H1 (cell line): ENCODE measurements around the gene WRAP73. TPM values are rescaled to one million over a fixed set of nuclear protein-coding genes. Genes with fewer than 3 reads are reported as not detected.

Source experiments
- CTCF ChIA-PET: fragments of 300-600 bp; sonication (Branson Sonifier 250); formaldehyde crosslinking; loops from one replicate; lab custom pipeline; 2021; ENCODE audit not compliant: partially characterized antibody; lab: Charles Lee
- POLR2A ChIA-PET: fragments of 300-600 bp; sonication (Branson Sonifier 250); formaldehyde crosslinking; loops from one replicate; lab custom pipeline; 2021; ENCODE audit warnings: inconsistent platforms; ENCODE audit not compliant: partially characterized antibody; lab: Charles Lee
- DNase-seq, 2 experiments: peaks; one replicate each; pipeline versions ENCODE4 v3.0.0 to v3.0.0-alpha.2; 2010 to 2022; ENCODE audit warnings: low spot score in 2 of 2, low read depth in 1 of 2, mixed read lengths in 1 of 2
- FAIRE-seq: peaks from 2 replicates; lab custom pipeline; 2011; peaks lifted over from hg19 to GRCh38; lab: Jason Lieb, UNC
- H2AFZ ChIP-seq: 2 replicates; pipeline ENCODE4 v1.8.1; 2012; ENCODE audit warnings: low read length, inconsistent platforms
- H2AK5ac ChIP-seq: 2 replicates; pipeline ENCODE4 v1.6.1; 2013; ENCODE audit warnings: low read depth, low read length
- H2BK120ac ChIP-seq: replicated peaks from 2 replicates; pipeline ENCODE3; 2013; ENCODE audit warnings: low read depth, low read length, inconsistent platforms
- H2BK12ac ChIP-seq: 2 replicates; pipeline ENCODE4 v1.6.1; 2013; ENCODE audit warnings: low read depth, low read length
- H2BK15ac ChIP-seq: 2 replicates; pipeline ENCODE4 v1.6.1; 2013; ENCODE audit warnings: low read length
- H2BK20ac ChIP-seq: 2 replicates; pipeline ENCODE4 v1.6.1; 2013; ENCODE audit warnings: low read length
- H2BK5ac ChIP-seq: 2 replicates; pipeline ENCODE4 v1.6.1; 2013; ENCODE audit warnings: low read depth, low read length
- H3K14ac ChIP-seq: 2 replicates; pipeline ENCODE4 v1.6.1; 2013; ENCODE audit warnings: inconsistent platforms; ENCODE audit not compliant: insufficient read length
- H3K18ac ChIP-seq: 2 replicates; pipeline ENCODE4 v1.6.1; 2013; ENCODE audit warnings: low read length; ENCODE audit errors: extremely low read depth
- H3K23ac ChIP-seq: 2 replicates; pipeline ENCODE4 v1.6.1; 2013; ENCODE audit warnings: inconsistent platforms; ENCODE audit not compliant: insufficient read length
- H3K23me2 ChIP-seq: 2 replicates; pipeline ENCODE4 v1.6.1; 2013; ENCODE audit warnings: low read depth, low read length
- H3K27ac ChIP-seq: 2 replicates; pipeline ENCODE4 v1.6.1; 2011; ENCODE audit warnings: low read depth, low read length, inconsistent platforms
- H3K27me3 ChIP-seq, 4 experiments: replicated peaks in 1 of 4; 1 replicate in 1 of 4; 2 replicates in 3 of 4; pipeline versions ENCODE4 v1.6.1 to v1.8.1; 2011 to 2013; ENCODE audit warnings: low read length in 3 of 4, mild to moderate bottlenecking in 3 of 4, inconsistent platforms in 2 of 4, mixed read lengths in 2 of 4, moderate library complexity in 1 of 4; ENCODE audit not compliant: control insufficient read depth in 3 of 4, insufficient read depth in 3 of 4; ENCODE audit errors: extremely low read depth in 1 of 4
- H3K36me3 ChIP-seq, 4 experiments: 2 replicates each; pipeline versions ENCODE4 v1.6.1 to v1.8.1; 2011 to 2013; ENCODE audit warnings: mild to moderate bottlenecking in 4 of 4, low read length in 3 of 4, moderate library complexity in 2 of 4, control low read depth in 1 of 4, inconsistent platforms in 1 of 4; ENCODE audit not compliant: insufficient read depth in 4 of 4, control insufficient read depth in 2 of 4
- H3K4ac ChIP-seq: replicated peaks from 2 replicates; pipeline ENCODE3; 2013; ENCODE audit warnings: low read length, low read depth, mixed read lengths, inconsistent platforms; ENCODE audit not compliant: insufficient read length
- H3K4me1 ChIP-seq, 4 experiments: replicated peaks in 1 of 4; 1 replicate in 1 of 4; 2 replicates in 3 of 4; pipeline versions ENCODE4 v1.6.1 to v1.8.1; 2011 to 2013; ENCODE audit warnings: low read length in 3 of 4, inconsistent platforms in 2 of 4, mixed read lengths in 1 of 4; ENCODE audit not compliant: insufficient read depth in 4 of 4, control insufficient read depth in 3 of 4
- H3K4me2 ChIP-seq, 2 experiments: 2 replicates each; pipeline versions ENCODE4 v1.6.1 to v1.8.1; 2011 to 2013; ENCODE audit warnings: low read depth in 2 of 2, low read length in 2 of 2, control low read depth in 1 of 2, inconsistent platforms in 1 of 2, mild to moderate bottlenecking in 1 of 2; ENCODE audit not compliant: insufficient read depth in 1 of 2
- H3K4me3 ChIP-seq, 4 experiments: fragments of 200-600, 300-600 bp in 1 of 4; sonication (generic), shearing (Covaris generic), sonication (Bioruptor Twin) in 1 of 4; 2 replicates each; pipeline versions ENCODE4 v1.5.1 to v1.8.1; 2011 to 2016; ENCODE audit warnings: low read length in 4 of 4, low read depth in 3 of 4, control low read depth in 2 of 4, inconsistent platforms in 2 of 4, mild to moderate bottlenecking in 2 of 4, mixed read lengths in 1 of 4, moderate library complexity in 1 of 4; ENCODE audit not compliant: insufficient read depth in 2 of 4; ENCODE audit errors: extremely low read depth in 1 of 4
- H3K56ac ChIP-seq: replicated peaks from 2 replicates; pipeline ENCODE3; 2013; ENCODE audit warnings: low read depth, mild to moderate bottlenecking, mixed read lengths, low read length, inconsistent platforms; ENCODE audit not compliant: insufficient read length
- H3K79me1 ChIP-seq: 2 replicates; pipeline ENCODE4 v1.6.1; 2013; ENCODE audit warnings: low read depth, low read length, control low read depth
- H3K79me2 ChIP-seq, 2 experiments: 2 replicates each; pipeline versions ENCODE4 v1.6.1 to v1.8.1; 2012 to 2013; ENCODE audit warnings: low read length in 2 of 2, mild to moderate bottlenecking in 2 of 2, inconsistent platforms in 1 of 2; ENCODE audit not compliant: insufficient read depth in 2 of 2, control insufficient read depth in 1 of 2
- H3K9ac ChIP-seq, 4 experiments: replicated peaks in 1 of 4; 1 replicate in 1 of 4; 2 replicates in 3 of 4; pipeline versions ENCODE4 v1.6.1 to v1.8.1; 2011 to 2013; ENCODE audit warnings: low read depth in 3 of 4, low read length in 3 of 4, control low read depth in 2 of 4, mild to moderate bottlenecking in 2 of 4, moderate library complexity in 2 of 4, inconsistent platforms in 1 of 4; ENCODE audit errors: extremely low read depth in 1 of 4
- H3K9me3 ChIP-seq, 2 experiments: 2 replicates each; pipeline versions ENCODE4 v1.6.1 to v1.8.1; 2012 to 2013; ENCODE audit warnings: mild to moderate bottlenecking in 2 of 2, moderate library complexity in 2 of 2, control low read depth in 1 of 2, inconsistent platforms in 1 of 2, low read depth in 1 of 2, low read length in 1 of 2, mixed read lengths in 1 of 2; ENCODE audit not compliant: insufficient read depth in 2 of 2
- H4K20me1 ChIP-seq, 2 experiments: replicated peaks in 1 of 2; 2 replicates each; pipeline versions ENCODE3 to v1.8.1; 2011 to 2013; ENCODE audit warnings: inconsistent platforms in 2 of 2, low read length in 2 of 2, mild to moderate bottlenecking in 1 of 2; ENCODE audit not compliant: insufficient read depth in 2 of 2, control insufficient read depth in 1 of 2
- H4K5ac ChIP-seq: 2 replicates; pipeline ENCODE4 v1.6.1; 2013; ENCODE audit warnings: low read length, low read depth, mixed read lengths, inconsistent platforms; ENCODE audit not compliant: insufficient read length
- H4K8ac ChIP-seq: 2 replicates; pipeline ENCODE4 v1.8.0; 2013; ENCODE audit warnings: mild to moderate bottlenecking, moderate library complexity, low read length, inconsistent platforms; ENCODE audit not compliant: insufficient read depth; ENCODE audit errors: extremely low read depth
- H4K91ac ChIP-seq: replicated peaks from 2 replicates; pipeline ENCODE3; 2013; ENCODE audit warnings: low read length, mixed read lengths, inconsistent platforms; ENCODE audit not compliant: insufficient read length
- E2F6 ChIP-seq: IDR thresholded peaks from 2 replicates; pipeline ENCODE4 v1.6.1; 2012; ENCODE audit warnings: inconsistent platforms
- HDAC6 ChIP-seq: IDR thresholded peaks from one replicate; pipeline ENCODE4 v1.7.1; 2012; ENCODE audit warnings: low read depth, mild to moderate bottlenecking, inconsistent platforms, low read length, moderate library complexity
- POLR2A ChIP-seq, 2 experiments: IDR thresholded peaks; 1 replicate in 1 of 2; 2 replicates in 1 of 2; pipeline ENCODE4 v1.6.1; 2011; ENCODE audit warnings: low read depth in 2 of 2, low read length in 2 of 2, mild to moderate bottlenecking in 2 of 2; ENCODE audit errors: control extremely low read depth in 1 of 2
- TCF12 ChIP-seq: IDR thresholded peaks from 2 replicates; pipeline ENCODE4 v1.6.1; 2011; ENCODE audit warnings: low read depth, mild to moderate bottlenecking, low read length
- TEAD4 ChIP-seq: IDR thresholded peaks from 2 replicates; pipeline ENCODE4 v1.6.1; 2012; ENCODE audit warnings: low read depth, low read length, inconsistent platforms, mixed read lengths
- WGBS, 2 experiments: shearing (Covaris generic) in 1 of 2; methylation state at CpG; one replicate each; pipeline versions ENCODE4 v1.1.6 to v1.1.7; 2013 to 2015; ENCODE audit warnings: low lambda C conversion rate in 2 of 2, mixed read lengths in 2 of 2, inconsistent platforms in 1 of 2, low coverage in 1 of 2, missing lambda C conversion rate in 1 of 2; ENCODE audit not compliant: insufficient replicate concordance in 2 of 2, insufficient coverage in 1 of 2, insufficient read length in 1 of 2; ENCODE audit errors: extremely low coverage in 1 of 2, missing lambda C conversion rate in 1 of 2; 5-methylcytosine and 5-hydroxymethylcytosine counted together
- polyA plus RNA-seq, 7 experiments: library from polyadenylated mRNA; depleted of rRNA in 3 of 7; stranded (reverse) in 5 of 7; unstranded in 2 of 7; fragments of >200 nt in 5 of 7; fragments of 200-250 nt in 2 of 7; gene quantifications; 1 replicate in 5 of 7; 2 replicates in 1 of 7; 4 replicates in 1 of 7; pipeline versions ENCODE4 v1.2.1 to v1.2.3, GENCODE V29; 2011 to 2013; ENCODE audit warnings: missing spikeins in 2 of 7, mixed read lengths in 2 of 7
- total RNA-seq: library from RNA; stranded (reverse); fragmentation: NEBNext Ultra II Directional; extraction: Animal tissue kit (Norgen Biotek cat#: 25700); gene quantifications from 2 replicates; pipeline ENCODE4 v1.2.1, GENCODE V29; 2021
- TF ChIP-seq, protein P1 (sequence below), 3 experiments: IDR thresholded peaks; 1 replicate in 2 of 3; 2 replicates in 1 of 3; pipeline versions ENCODE4 v1.5.1 to v1.6.1; 2011; ENCODE audit warnings: low read length in 3 of 3, mild to moderate bottlenecking in 3 of 3, inconsistent platforms in 2 of 3, low read depth in 1 of 3, moderate library complexity in 1 of 3; ENCODE audit not compliant: insufficient read depth in 1 of 3; ENCODE audit errors: control extremely low read depth in 1 of 3

The WRAP73 gene
- total and polyA plus RNA-seq, 2 of the 8 experiments (the other 6 are each of a cell fraction or from before 2014, with no cell fraction given), result 30.3 to 50.7 TPM

- no peaks in the 10 kb centered on the region for H3K79me2 ChIP-seq
- H4K8ac ChIP-seq, result no peak overlapping the region
- no peak overlapping the region for H3K56ac ChIP-seq
- no peak overlapping the region for H4K5ac ChIP-seq
- no peak overlapping the region for H3K23ac ChIP-seq
- H3K9me3 ChIP-seq, result no peaks in the 10 kb centered on the region; a peak in 1 of 4 replicates
- H3K36me3 ChIP-seq, result no peaks in the 10 kb centered on the region
- H2BK120ac ChIP-seq, result no peak overlapping the region
- H3K23me2 ChIP-seq, result no peaks in the 10 kb centered on the region
- no peak overlapping the region for H3K4me3 ChIP-seq
- no peaks in the 10 kb centered on the region for H3K79me1 ChIP-seq
- H3K4me2 ChIP-seq, result no peak overlapping the region
- peaks cover 0 to 7% of the 10 kb centered on the region in 2 experiments for H4K20me1 ChIP-seq
- H2BK5ac ChIP-seq, result no peak overlapping the region
- H3K18ac ChIP-seq, result no peak overlapping the region
- FAIRE-seq, result no peak
- CTCF ChIA-PET, result interaction anchor here (0.8 to 1.7 kb wide), 8 partner anchors 8 to 46 kb away, joined by 3 to 10 read pairs (median 4); no protein-coding TSS in a partner anchor
- H3K4me1 ChIP-seq, result peaks cover 0 to 3% (median 1%) of the 10 kb centered on the region in 4 experiments; a peak in 2 of 7 replicates
- no peak overlapping the region for H2AFZ ChIP-seq
- no peak overlapping the region for H3K4ac ChIP-seq
- H2BK20ac ChIP-seq, result no peak overlapping the region
- POLR2A ChIA-PET, result interaction anchor here (0.9 to 1.3 kb wide), 2 partner anchors 22 to 59 kb away, joined by 3 to 4 read pairs; no protein-coding TSS in a partner anchor
- no peak overlapping the region for H3K9ac ChIP-seq
- 73% methylated on average over 9 of the region's 18 CpGs; no CpG with 5 or more reads in 1 of the 2 experiments for WGBS, 2 experiments
- no peak overlapping the region for H2AK5ac ChIP-seq
- no peak overlapping the region for H2BK15ac ChIP-seq
- H3K27ac ChIP-seq, result no peak overlapping the region
- H3K27me3 ChIP-seq, result peaks cover 0 to 5% (median 2%) of the 10 kb centered on the region in 4 experiments; a peak in 2 of 7 replicates
- TF ChIP-seq TCF12, result no peak
- TF ChIP-seq, protein P1, sequence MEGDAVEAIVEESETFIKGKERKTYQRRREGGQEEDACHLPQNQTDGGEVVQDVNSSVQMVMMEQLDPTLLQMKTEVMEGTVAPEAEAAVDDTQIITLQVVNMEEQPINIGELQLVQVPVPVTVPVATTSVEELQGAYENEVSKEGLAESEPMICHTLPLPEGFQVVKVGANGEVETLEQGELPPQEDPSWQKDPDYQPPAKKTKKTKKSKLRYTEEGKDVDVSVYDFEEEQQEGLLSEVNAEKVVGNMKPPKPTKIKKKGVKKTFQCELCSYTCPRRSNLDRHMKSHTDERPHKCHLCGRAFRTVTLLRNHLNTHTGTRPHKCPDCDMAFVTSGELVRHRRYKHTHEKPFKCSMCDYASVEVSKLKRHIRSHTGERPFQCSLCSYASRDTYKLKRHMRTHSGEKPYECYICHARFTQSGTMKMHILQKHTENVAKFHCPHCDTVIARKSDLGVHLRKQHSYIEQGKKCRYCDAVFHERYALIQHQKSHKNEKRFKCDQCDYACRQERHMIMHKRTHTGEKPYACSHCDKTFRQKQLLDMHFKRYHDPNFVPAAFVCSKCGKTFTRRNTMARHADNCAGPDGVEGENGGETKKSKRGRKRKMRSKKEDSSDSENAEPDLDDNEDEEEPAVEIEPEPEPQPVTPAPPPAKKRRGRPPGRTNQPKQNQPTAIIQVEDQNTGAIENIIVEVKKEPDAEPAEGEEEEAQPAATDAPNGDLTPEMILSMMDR (IDR thresholded peaks at IDR 0.05; ENCODE audit: control extremely low read depth in 1 of 3, insufficient read depth in 1 of 3, low read depth in 1 of 3, low read length in 3 of 3), result no peak
- TF ChIP-seq TEAD4, result no peak
- TF ChIP-seq E2F6, result no peak
- TF ChIP-seq HDAC6, result no peak
- no peak for TF ChIP-seq POLR2A (IDR thresholded peaks at IDR 0.05; ENCODE audit: control extremely low read depth in 1 of 2, low read depth in 2 of 2, low read length in 2 of 2)
- TF ChIP-seq, all 59 proteins: peak for 0
- no peak overlapping the region for H2BK12ac ChIP-seq
- no peak for DNase-seq
- no peak overlapping the region for H3K14ac ChIP-seq
- H4K91ac ChIP-seq, result no peak overlapping the region
Observed at GRCh38 chr1:3699596-3699995, 49.7 kb upstream of the WRAP73 start.
